Muscle layer of colon (tissue), 2 donors: ENCODE data around the gene PEX12.
A peak's percentile ranks its signal among the peaks of the same experiment; 100 is the strongest.
"Not testable (repeated sequence)": the region's sequence is repeated elsewhere in the genome, so short reads cannot be mapped to it uniquely, and the experiment has no call there.

Experiments
- H3K27ac ChIP-seq: one replicate; pipeline ENCODE4 v1.7.0; 2013; ENCODE audit warnings: low read depth, mild to moderate bottlenecking, low read length, moderate library complexity
- H3K27me3 ChIP-seq, 2 donors: one replicate each; pipeline ENCODE4 v1.7.0; 2013; ENCODE audit warnings: low read length in 2 of 2, mild to moderate bottlenecking in 2 of 2; ENCODE audit not compliant: insufficient read depth in 2 of 2, control insufficient read depth in 1 of 2
- H3K36me3 ChIP-seq: one replicate; pipeline ENCODE4 v1.7.0; 2013; ENCODE audit warnings: mild to moderate bottlenecking, low read length; ENCODE audit not compliant: insufficient read depth
- H3K4me1 ChIP-seq: one replicate; pipeline ENCODE4 v1.7.0; 2013; ENCODE audit warnings: mild to moderate bottlenecking, low read length; ENCODE audit not compliant: insufficient read depth
- H3K4me3 ChIP-seq, 2 donors: one replicate each; pipeline ENCODE4 v1.7.0; 2013; ENCODE audit warnings: low read length in 2 of 2, low read depth in 1 of 2, mild to moderate bottlenecking in 1 of 2, moderate library complexity in 1 of 2
- H3K9ac ChIP-seq: one replicate; pipeline ENCODE4 v1.7.0; 2013; ENCODE audit warnings: low read length
- H3K9me3 ChIP-seq: one replicate; pipeline ENCODE4 v1.7.0; 2013; ENCODE audit warnings: mild to moderate bottlenecking, low read length
- donor health status: abdominal sarcoma.
- donor health status: Adenocarcinoma of cecum.

The PEX12 gene

GRCh38 chr17:35578197-35578928 is at the start of gene PEX12:
PEX12 (minus strand) TSS chr17:35578571; CDS start chr17:35578021, 550 bp downstream.
- Histone ChIP-seq H3K4me3 (peak within 1 kb of the TSS; percentile 59 to 97), H3K36me3 (peaks cover 11% of the 10 kb centered on the region), H3K9ac (peak within 1 kb of the TSS; percentile 90), H3K4me1 (peaks cover 22% of the 10 kb centered on the region), H3K27ac (peak within 1 kb of the TSS; percentile 97), H3K27me3 (no peaks in the 10 kb centered on the region), H3K9me3 (no peaks in the 10 kb centered on the region)

- Histone ChIP-seq H3K4me1 (no peaks in the 10 kb centered on the region), H3K36me3 (peaks cover 49% of the 10 kb centered on the region), H3K9me3 (no peaks in the 10 kb centered on the region), H3K9ac (no peak overlapping the region), H3K27me3 (no peaks in the 10 kb centered on the region), H3K4me3 (no peak overlapping the region), H3K27ac (no peak overlapping the region)
Observed at GRCh38 chr17:35627417-35627816, 49.0 kb upstream of the PEX12 start.

- no peaks in the 10 kb centered on the region for H3K27me3 ChIP-seq
- H3K4me1 ChIP-seq = peaks cover 9% of the 10 kb centered on the region
- no peak overlapping the region for H3K4me3 ChIP-seq
- peaks cover 17% of the 10 kb centered on the region for H3K36me3 ChIP-seq
- H3K27ac ChIP-seq = no peak overlapping the region
- H3K9me3 ChIP-seq = no peaks in the 10 kb centered on the region
- no peak overlapping the region for H3K9ac ChIP-seq
Observed at GRCh38 chr17:35621768-35622167, 43.4 kb upstream of the PEX12 start.

DNA sequence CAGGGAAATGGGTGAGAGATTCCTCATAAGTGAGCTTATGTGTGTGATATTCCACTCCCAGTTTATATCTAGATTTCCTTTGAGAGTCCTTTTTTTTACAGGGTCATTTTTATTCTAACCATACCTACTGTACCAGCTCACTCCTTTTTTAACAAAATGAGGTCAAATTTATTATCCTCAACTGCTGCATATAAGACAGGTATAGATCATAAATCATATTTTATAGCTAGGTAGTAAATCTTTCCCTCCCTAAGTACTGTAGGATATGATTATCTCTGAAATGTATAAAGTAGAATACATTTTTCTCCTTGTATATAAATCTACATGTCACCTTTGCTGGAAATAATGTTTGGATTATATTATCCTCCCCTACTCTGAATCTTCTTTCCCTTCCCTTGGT is 40.3 kb upstream of the PEX12 start:
- Histone ChIP-seq H3K27me3 (no peaks in the 10 kb centered on the region), H3K4me1 (peaks cover 9% of the 10 kb centered on the region), H3K4me3 (no peak overlapping the region), H3K9me3 (no peaks in the 10 kb centered on the region), H3K9ac (no peak overlapping the region), H3K27ac (no peak overlapping the region), H3K36me3 (no peaks in the 10 kb centered on the region)

- Histone ChIP-seq H3K9me3 (no peaks in the 10 kb centered on the region), H3K36me3 (peaks cover 2% of the 10 kb centered on the region), H3K4me1 (peaks cover 9% of the 10 kb centered on the region), H3K27me3 (no peaks in the 10 kb centered on the region), H3K9ac (no peak overlapping the region), H3K27ac (no peak overlapping the region), H3K4me3 (no peak overlapping the region)
Observed at GRCh38 chr17:35617505-35617904, 39.1 kb upstream of the PEX12 start.

DNA sequence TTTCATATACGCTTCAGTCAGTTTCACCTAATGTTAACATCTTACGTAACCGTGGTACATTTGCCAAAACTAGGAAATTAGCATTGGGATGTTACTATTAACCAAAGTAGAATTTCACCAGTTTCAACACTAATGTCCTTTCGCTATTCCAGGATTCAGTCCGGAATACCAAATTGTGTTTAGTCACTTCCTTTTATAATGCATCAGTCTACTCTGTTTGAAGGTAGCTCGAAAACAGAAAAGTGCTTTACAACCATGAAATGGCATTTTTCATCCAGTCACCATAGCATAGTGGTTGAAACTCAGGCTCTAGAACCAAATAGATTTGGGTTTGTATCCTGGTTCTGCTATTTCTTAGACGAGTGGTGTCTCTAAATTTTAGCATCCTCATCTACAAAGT is 38.2 kb upstream of the PEX12 start:
- Histone ChIP-seq H3K9me3 (no peaks in the 10 kb centered on the region), H3K4me1 (peaks cover 9% of the 10 kb centered on the region), H3K4me3 (no peak overlapping the region), H3K36me3 (peaks cover 5% of the 10 kb centered on the region), H3K27ac (no peak overlapping the region), H3K9ac (no peak overlapping the region), H3K27me3 (no peaks in the 10 kb centered on the region)

DNA sequence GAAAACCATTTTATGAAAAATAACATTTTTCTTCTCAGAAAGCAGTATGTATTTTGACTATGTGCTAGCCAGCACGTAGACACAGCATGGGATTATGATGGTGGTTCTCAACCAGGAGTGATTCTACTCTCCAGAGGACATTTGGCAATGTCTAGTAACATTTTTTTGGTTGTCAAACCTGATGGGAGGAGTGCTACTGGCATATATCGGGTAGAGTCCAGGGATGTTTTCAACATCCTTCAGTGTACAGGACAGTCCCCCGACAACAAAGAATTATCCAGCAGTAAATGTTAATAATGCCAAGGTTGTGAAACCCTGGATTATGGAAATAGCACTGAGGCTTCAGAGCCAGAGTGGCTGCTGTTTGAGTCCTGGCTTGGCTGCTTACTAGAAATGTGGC is 36.4 kb upstream of the PEX12 start:
- peaks cover 9% of the 10 kb centered on the region for H3K4me1 ChIP-seq
- no peak overlapping the region for H3K9ac ChIP-seq
- H3K27me3 ChIP-seq = no peaks in the 10 kb centered on the region
- H3K4me3 ChIP-seq = no peak overlapping the region
- no peak overlapping the region for H3K27ac ChIP-seq
- H3K9me3 ChIP-seq = no peaks in the 10 kb centered on the region
- H3K36me3 ChIP-seq = peaks cover 13% of the 10 kb centered on the region

DNA sequence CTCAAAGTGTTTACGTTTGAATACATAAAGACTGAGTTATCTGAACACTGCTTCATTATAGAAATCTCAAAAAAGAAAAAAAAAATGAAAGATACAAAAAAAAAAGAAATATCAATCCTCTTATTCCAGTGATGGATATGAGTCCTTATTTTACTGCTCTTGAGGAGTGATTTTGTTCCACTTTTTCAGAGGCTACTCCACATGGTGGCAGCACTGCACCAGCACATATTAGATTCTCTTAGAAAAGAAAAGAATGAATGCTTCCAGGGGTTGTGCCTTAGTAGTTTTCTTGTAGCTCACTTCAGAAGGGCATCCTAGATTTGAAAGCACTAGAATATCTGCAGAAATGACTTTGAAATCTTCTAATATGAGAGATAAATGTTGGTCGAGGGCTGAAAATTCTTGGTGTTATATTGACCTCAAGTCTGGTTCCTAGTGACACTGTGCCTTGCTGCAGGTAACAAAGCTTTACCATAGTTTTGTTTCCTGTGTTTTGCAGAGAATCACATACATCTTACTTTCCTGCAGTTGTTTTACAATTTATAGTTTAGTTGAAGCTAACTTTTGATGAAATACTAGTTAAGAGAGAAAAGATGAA is 34.7 kb upstream of the PEX12 start:
- no peak overlapping the region for H3K27ac ChIP-seq
- peaks cover 23% of the 10 kb centered on the region for H3K36me3 ChIP-seq
- H3K4me1 ChIP-seq = no peaks in the 10 kb centered on the region
- H3K9me3 ChIP-seq = no peaks in the 10 kb centered on the region
- H3K9ac ChIP-seq = no peak overlapping the region
- H3K4me3 ChIP-seq = no peak overlapping the region
- no peaks in the 10 kb centered on the region for H3K27me3 ChIP-seq

DNA sequence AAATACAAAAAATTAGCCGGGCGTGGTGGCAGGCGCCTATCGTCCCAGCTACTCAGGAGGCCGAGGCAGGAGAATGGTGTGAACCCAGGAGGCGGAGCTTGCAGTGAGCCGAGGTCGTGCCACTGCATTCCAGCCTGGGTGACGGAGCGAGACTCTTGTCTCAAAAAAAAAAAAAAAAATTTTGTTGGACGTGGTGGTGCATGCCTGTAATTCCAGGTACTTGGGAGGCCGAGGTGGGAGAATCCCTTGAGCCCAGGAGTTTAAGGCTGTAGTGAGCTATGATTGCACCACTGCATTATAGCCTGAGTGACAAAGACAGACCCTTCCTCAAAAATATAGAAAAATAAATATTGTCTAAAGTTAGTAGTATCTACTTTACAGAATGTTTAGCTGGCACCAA is 32.4 kb upstream of the PEX12 start:
- not testable (repeated sequence) for H3K27me3 ChIP-seq, H3K27ac ChIP-seq, H3K9me3 ChIP-seq, H3K4me1 ChIP-seq, H3K9ac ChIP-seq, H3K4me3 ChIP-seq
- peaks cover 34% of the 10 kb centered on the region for H3K36me3 ChIP-seq

DNA sequence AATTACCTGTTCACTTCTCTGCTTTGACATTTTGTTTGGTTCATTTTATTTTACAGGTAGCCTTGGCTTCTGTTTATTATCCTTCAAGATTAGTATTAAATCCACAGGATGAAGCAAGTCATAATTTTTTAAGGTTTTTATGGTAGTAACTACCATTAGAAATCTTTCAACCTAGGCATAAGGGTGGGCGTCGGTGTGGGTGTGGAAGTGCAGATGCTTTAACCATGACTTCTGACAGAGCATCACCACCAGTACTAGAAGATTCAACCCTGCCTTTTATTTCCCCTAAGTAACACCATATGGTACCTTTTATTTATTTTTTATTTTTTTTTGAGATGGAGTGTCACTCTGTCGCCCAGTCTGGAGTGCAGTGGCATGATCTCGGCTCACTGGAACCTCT is 31.5 kb upstream of the PEX12 start:
- Histone ChIP-seq H3K4me1 (peaks cover 6% of the 10 kb centered on the region), H3K9me3 (no peaks in the 10 kb centered on the region), H3K27ac (no peak overlapping the region), H3K9ac (no peak overlapping the region), H3K4me3 (no peak overlapping the region), H3K36me3 (peaks cover 38% of the 10 kb centered on the region), H3K27me3 (no peaks in the 10 kb centered on the region)

- H3K4me1 ChIP-seq = peaks cover 6% of the 10 kb centered on the region
- no peak overlapping the region for H3K4me3 ChIP-seq
- H3K9me3 ChIP-seq = no peaks in the 10 kb centered on the region
- H3K27ac ChIP-seq = no peak overlapping the region
- H3K36me3 ChIP-seq = peaks cover 38% of the 10 kb centered on the region
- H3K27me3 ChIP-seq = no peaks in the 10 kb centered on the region
- H3K9ac ChIP-seq = no peak overlapping the region
Observed at GRCh38 chr17:35607239-35607847, 29.0 kb upstream of the PEX12 start.
